Activated CD8-positive, alpha-beta memory T cell treated with anti-CD3 and anti-CD28 coated beads, Interleukin-2, amount 10 ng/mL, durations not matched to agents 7 days and 5 days (primary cell): Measurements from ENCODE around the gene ADARB2. TPM values are rescaled to one million over a fixed set of nuclear protein-coding genes. Genes with fewer than 3 reads are reported as not detected.

Experiments used
- ATAC-seq: fragments of 150-1000 bp; cut with Tn5 transposase; one replicate; pipeline ENCODE4 v1.10.0; 2021; ENCODE audit warnings: moderate library complexity
- CTCF ChIA-PET: fragments of 350-600 bp; sonication (Branson Sonifier 250); formaldehyde crosslinking; loops from one replicate; lab custom pipeline; 2021; ENCODE audit warnings: antibody characterized with exemption; lab: Charles Lee
- DNase-seq: peaks from one replicate; pipeline ENCODE4 v3.0.0-alpha.2; 2020
- H3K27ac Mint-ChIP-seq: one replicate; pipeline ENCODE4 v1.8.0; 2021; ENCODE audit warnings: mild to moderate bottlenecking, mixed read lengths
- H3K27me3 Mint-ChIP-seq: one replicate; pipeline ENCODE4 v1.8.0; 2021; ENCODE audit warnings: mixed read lengths
- H3K36me3 Mint-ChIP-seq: one replicate; pipeline ENCODE4 v1.8.0; 2021; ENCODE audit warnings: mild to moderate bottlenecking, mixed read lengths
- H3K4me1 Mint-ChIP-seq: one replicate; pipeline ENCODE4 v1.8.0; 2021; ENCODE audit warnings: mixed read lengths
- H3K4me3 Mint-ChIP-seq: one replicate; pipeline ENCODE4 v1.8.0; 2021; ENCODE audit warnings: mild to moderate bottlenecking, moderate library complexity, mixed read lengths
- H3K9me3 Mint-ChIP-seq: one replicate; pipeline ENCODE4 v1.8.0; 2022; ENCODE audit warnings: low read depth, mixed read lengths
- total RNA-seq, 2 experiments: library from RNA; stranded (reverse); gene quantifications; one replicate each; pipeline ENCODE4 v1.2.3, GENCODE V29; 2021

Gene ADARB2
- total RNA-seq, 2 experiments from 2014 or later: not detected

DNA sequence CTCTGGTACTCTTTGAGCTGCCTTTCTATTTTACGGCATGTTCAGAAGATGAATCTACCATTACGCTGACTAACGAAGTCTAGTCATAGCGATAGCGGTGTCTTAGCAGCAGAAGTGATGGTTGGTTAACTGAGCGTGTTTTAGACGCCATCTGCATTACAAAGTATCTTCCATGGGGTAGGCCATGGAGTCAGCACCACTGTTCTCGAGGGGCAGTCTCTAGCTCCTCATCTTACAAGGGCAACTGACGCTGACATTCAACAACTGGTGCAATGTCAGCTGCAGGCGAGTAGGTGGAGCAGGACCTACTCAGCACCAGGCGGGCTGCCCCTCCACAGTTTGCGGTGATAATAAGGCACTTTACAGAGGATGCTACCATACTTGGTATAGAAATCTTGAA lies 88.7 kb downstream of the ADARB2 start:
- H3K9me3 Mint-ChIP-seq: peaks cover 3% of the 10 kb centered on the region
- CTCF ChIA-PET: no interaction called here
- H3K27me3 Mint-ChIP-seq: no peaks in the 10 kb centered on the region
- no peak for DNase-seq
- H3K4me1 Mint-ChIP-seq: no peaks in the 10 kb centered on the region
- ATAC-seq: no peak
- H3K27ac Mint-ChIP-seq: no peak overlapping the region
- no peaks in the 10 kb centered on the region for H3K36me3 Mint-ChIP-seq
- no peak overlapping the region for H3K4me3 Mint-ChIP-seq

DNA sequence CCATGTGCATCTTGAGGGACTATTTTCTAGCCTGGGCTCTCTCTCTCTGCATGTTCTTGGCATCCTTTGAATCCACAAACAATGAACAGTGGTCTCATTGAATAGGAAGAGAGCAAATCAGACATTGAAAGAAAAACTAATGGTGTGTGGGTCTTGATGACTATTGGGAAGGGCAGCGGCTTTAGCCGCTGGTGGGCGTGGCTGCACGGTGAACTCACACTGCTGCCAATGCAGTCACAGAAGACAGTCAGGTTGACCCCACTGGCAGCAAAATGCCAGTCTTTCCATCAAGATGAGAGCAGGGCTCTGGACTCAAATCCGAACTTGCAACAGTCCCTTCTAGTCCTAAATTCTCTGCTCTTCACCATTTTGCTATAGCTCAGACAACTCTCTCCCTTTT lies 91.0 kb downstream of the ADARB2 start:
- CTCF ChIA-PET: no interaction called here
- Mint-ChIP-seq H3K4me1 (peaks cover 3% of the 10 kb centered on the region), H3K27me3 (no peaks in the 10 kb centered on the region), H3K36me3 (no peaks in the 10 kb centered on the region), H3K27ac (no peak overlapping the region), H3K9me3 (peaks cover 3% of the 10 kb centered on the region), H3K4me3 (no peak overlapping the region)
- DNase-seq (no peak), ATAC-seq (no peak)

DNA sequence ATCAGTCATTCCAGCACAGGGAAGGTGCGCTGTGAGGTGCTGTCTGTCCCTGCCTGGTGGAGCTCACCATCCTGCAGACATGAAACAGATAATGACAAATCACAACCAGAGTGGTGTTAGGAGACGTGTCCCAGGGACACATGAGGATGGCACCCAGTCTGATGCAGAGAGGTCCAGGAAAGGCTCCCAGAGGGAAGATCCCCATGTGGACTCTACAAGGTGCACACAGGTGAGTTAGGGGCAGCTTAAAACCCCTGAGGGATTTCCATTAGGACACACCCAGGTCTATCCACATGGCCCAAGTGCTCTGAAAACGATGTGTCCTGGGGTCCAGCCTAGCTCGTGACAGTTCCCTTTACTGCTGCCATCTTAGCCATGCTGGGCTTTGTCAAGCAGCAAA lies 91.4 kb downstream of the ADARB2 start:
- H3K4me3 Mint-ChIP-seq: no peak overlapping the region
- CTCF ChIA-PET: no interaction called here
- DNase-seq (no peak), ATAC-seq (no peak)
- H3K27me3 Mint-ChIP-seq: no peaks in the 10 kb centered on the region
- no peaks in the 10 kb centered on the region for H3K36me3 Mint-ChIP-seq
- H3K9me3 Mint-ChIP-seq: peaks cover 3% of the 10 kb centered on the region
- no peak overlapping the region for H3K27ac Mint-ChIP-seq
- peaks cover 3% of the 10 kb centered on the region for H3K4me1 Mint-ChIP-seq

- H3K27ac Mint-ChIP-seq: no peak overlapping the region
- H3K36me3 Mint-ChIP-seq: no peaks in the 10 kb centered on the region
- no peak for ATAC-seq
- CTCF ChIA-PET: no interaction called here
- peaks cover 3% of the 10 kb centered on the region for H3K4me1 Mint-ChIP-seq
- peaks cover 3% of the 10 kb centered on the region for H3K9me3 Mint-ChIP-seq
- H3K27me3 Mint-ChIP-seq: no peaks in the 10 kb centered on the region
- no peak for DNase-seq
- H3K4me3 Mint-ChIP-seq: no peak overlapping the region
These were observed 93.1 kb downstream of the ADARB2 start for GRCh38 chr10:1644191-1644711.

- DNase-seq (no peak), ATAC-seq (no peak)
- Mint-ChIP-seq H3K27me3 (no peaks in the 10 kb centered on the region), H3K4me3 (no peak overlapping the region), H3K36me3 (no peaks in the 10 kb centered on the region), H3K27ac (no peak overlapping the region), H3K4me1 (peaks cover 3% of the 10 kb centered on the region), H3K9me3 (peaks cover 3% of the 10 kb centered on the region)
- CTCF ChIA-PET: no interaction called here
These were observed 93.5 kb downstream of the ADARB2 start for GRCh38 chr10:1643908-1644179.

- Mint-ChIP-seq H3K36me3 (no peaks in the 10 kb centered on the region), H3K27ac (no peak overlapping the region)
These were observed 94.0 kb downstream of the ADARB2 start for GRCh38 chr10:1643161-1643907.

GRCh38 chr10:1642600-1643160 lies 94.6 kb downstream of the ADARB2 start:
- Mint-ChIP-seq H3K4me1 (peaks cover 3% of the 10 kb centered on the region), H3K27me3 (no peaks in the 10 kb centered on the region), H3K27ac (no peak overlapping the region), H3K4me3 (no peak overlapping the region), H3K36me3 (no peaks in the 10 kb centered on the region), H3K9me3 (peaks cover 3% of the 10 kb centered on the region)
- no peak for ATAC-seq
- no peak for DNase-seq
- CTCF ChIA-PET: no interaction called here

More at GRCh38 chr10:1643161-1643907, 94.0 kb downstream of the ADARB2 start:
- H3K4me3 Mint-ChIP-seq: no peak overlapping the region
- peaks cover 3% of the 10 kb centered on the region for H3K9me3 Mint-ChIP-seq
- H3K4me1 Mint-ChIP-seq: peaks cover 3% of the 10 kb centered on the region
- ATAC-seq (no peak), DNase-seq (no peak)
- CTCF ChIA-PET: no interaction called here
- H3K27me3 Mint-ChIP-seq: no peaks in the 10 kb centered on the region

DNA sequence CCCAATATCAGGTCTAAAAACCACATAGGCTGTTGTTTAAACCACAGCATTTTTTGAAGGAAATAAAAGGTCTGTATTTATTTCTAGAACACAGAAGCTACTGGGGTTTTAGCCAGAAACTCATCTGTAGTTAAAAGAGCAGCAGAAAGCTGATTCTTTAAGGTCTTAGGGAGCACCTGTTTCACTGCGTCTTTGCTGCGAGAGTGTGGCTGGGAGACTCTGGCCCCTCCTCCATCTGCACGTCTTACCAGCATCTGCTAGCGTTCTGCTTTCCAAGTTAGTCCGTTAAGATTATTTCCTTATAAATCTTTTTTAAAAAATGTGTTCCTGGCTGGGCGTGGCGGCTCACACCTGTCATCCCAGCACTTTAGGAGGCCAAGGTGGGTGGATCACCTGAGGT lies 95.9 kb downstream of the ADARB2 start:
- H3K4me1 Mint-ChIP-seq: peaks cover 3% of the 10 kb centered on the region
- no peaks in the 10 kb centered on the region for H3K36me3 Mint-ChIP-seq
- H3K9me3 Mint-ChIP-seq: no peaks in the 10 kb centered on the region
- no peak for DNase-seq
- no peaks in the 10 kb centered on the region for H3K27me3 Mint-ChIP-seq
- H3K4me3 Mint-ChIP-seq: no peak overlapping the region
- H3K27ac Mint-ChIP-seq: no peak overlapping the region
- CTCF ChIA-PET: no interaction called here
- ATAC-seq: no peak

GRCh38 chr10:1638889-1639419 lies 98.4 kb downstream of the ADARB2 start:
- CTCF ChIA-PET: no interaction called here
- no peaks in the 10 kb centered on the region for H3K27me3 Mint-ChIP-seq

GRCh38 chr10:1635340-1635739 lies 102.0 kb downstream of the ADARB2 start:
- H3K4me1 Mint-ChIP-seq: no peaks in the 10 kb centered on the region
- DNase-seq (no peak), ATAC-seq (no peak)
- CTCF ChIA-PET: no interaction called here
- H3K27me3 Mint-ChIP-seq: no peaks in the 10 kb centered on the region
- no peak overlapping the region for H3K4me3 Mint-ChIP-seq
- no peaks in the 10 kb centered on the region for H3K36me3 Mint-ChIP-seq
- H3K9me3 Mint-ChIP-seq: no peaks in the 10 kb centered on the region
- no peak overlapping the region for H3K27ac Mint-ChIP-seq

More at GRCh38 chr10:1638889-1639419, 98.4 kb downstream of the ADARB2 start:
- no peaks in the 10 kb centered on the region for H3K36me3 Mint-ChIP-seq
- H3K4me1 Mint-ChIP-seq: peaks cover 3% of the 10 kb centered on the region
- no peak overlapping the region for H3K4me3 Mint-ChIP-seq
- H3K27ac Mint-ChIP-seq: no peak overlapping the region
- no peaks in the 10 kb centered on the region for H3K9me3 Mint-ChIP-seq
- DNase-seq (no peak), ATAC-seq (no peak)

- Mint-ChIP-seq H3K27ac (no peak overlapping the region), H3K9me3 (no peaks in the 10 kb centered on the region), H3K36me3 (no peaks in the 10 kb centered on the region), H3K4me1 (no peaks in the 10 kb centered on the region), H3K27me3 (no peaks in the 10 kb centered on the region), H3K4me3 (no peak overlapping the region)
- DNase-seq (no peak), ATAC-seq (no peak)
- CTCF ChIA-PET: no interaction called here
These were observed 103.1 kb downstream of the ADARB2 start for GRCh38 chr10:1634239-1634638.

DNA sequence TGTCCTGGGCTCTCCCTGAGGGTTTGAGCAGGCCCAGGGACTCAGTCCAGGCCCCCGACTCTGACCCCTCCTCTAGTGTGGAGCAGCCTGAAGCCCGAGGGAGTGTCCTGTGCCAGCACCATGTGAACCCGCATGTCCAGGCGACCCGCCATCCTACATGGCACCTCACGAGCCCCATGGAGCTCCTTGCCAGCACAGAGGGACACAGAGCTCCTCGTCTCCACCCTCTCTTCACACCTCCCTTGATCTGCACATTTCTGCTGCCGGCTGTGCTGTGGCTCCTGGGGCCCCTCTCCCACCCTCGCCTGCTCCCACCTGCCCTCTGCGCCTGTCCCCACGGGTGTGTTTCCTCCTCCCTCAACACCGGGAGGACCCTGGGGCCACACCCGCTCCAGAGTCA lies 103.5 kb downstream of the ADARB2 start:
- CTCF ChIA-PET: no interaction called here
- ATAC-seq: no peak
- DNase-seq: no peak
- no peak overlapping the region for H3K27ac Mint-ChIP-seq
- H3K4me3 Mint-ChIP-seq: no peak overlapping the region
- H3K4me1 Mint-ChIP-seq: no peaks in the 10 kb centered on the region
- H3K36me3 Mint-ChIP-seq: no peaks in the 10 kb centered on the region
- no peaks in the 10 kb centered on the region for H3K27me3 Mint-ChIP-seq
- no peaks in the 10 kb centered on the region for H3K9me3 Mint-ChIP-seq

DNA sequence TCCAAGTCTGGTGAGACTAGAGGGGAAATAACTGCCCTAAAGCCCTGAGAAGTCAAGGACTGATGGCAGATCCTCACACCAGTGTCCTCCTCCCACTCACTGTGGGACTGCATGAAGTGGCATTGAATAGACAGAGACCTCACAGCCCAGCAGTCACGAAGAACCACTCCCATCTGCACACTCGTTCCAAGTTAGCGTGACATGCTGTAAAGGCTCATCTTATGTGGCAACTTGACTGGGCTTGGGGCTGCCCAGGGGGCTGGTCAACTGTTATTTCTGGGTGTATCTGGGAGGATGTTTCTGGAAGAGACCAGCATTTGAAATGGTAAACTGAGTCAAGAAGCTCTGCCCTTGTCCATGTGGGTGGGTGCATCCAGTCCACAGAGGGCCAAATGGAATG lies 104.7 kb downstream of the ADARB2 start:
- H3K27me3 Mint-ChIP-seq: no peaks in the 10 kb centered on the region
- ATAC-seq (no peak), DNase-seq (no peak)
- no peaks in the 10 kb centered on the region for H3K36me3 Mint-ChIP-seq
- H3K9me3 Mint-ChIP-seq: no peaks in the 10 kb centered on the region
- H3K4me3 Mint-ChIP-seq: no peak overlapping the region
- no peaks in the 10 kb centered on the region for H3K4me1 Mint-ChIP-seq
- no peak overlapping the region for H3K27ac Mint-ChIP-seq
- CTCF ChIA-PET: no interaction called here

GRCh38 chr10:1632141-1632540 lies 105.2 kb downstream of the ADARB2 start:
- no peaks in the 10 kb centered on the region for H3K4me1 Mint-ChIP-seq
- ATAC-seq: no peak

More at GRCh38 chr10:1632141-1632540, 105.2 kb downstream of the ADARB2 start:
- H3K36me3 Mint-ChIP-seq: no peaks in the 10 kb centered on the region
- CTCF ChIA-PET: no interaction called here
- DNase-seq: no peak
- no peaks in the 10 kb centered on the region for H3K27me3 Mint-ChIP-seq
- H3K9me3 Mint-ChIP-seq: no peaks in the 10 kb centered on the region
- no peak overlapping the region for H3K4me3 Mint-ChIP-seq
- no peak overlapping the region for H3K27ac Mint-ChIP-seq
